GM10248 (cell line): Measurements from ENCODE around the gene NAALAD2.
A peak's percentile ranks its signal among the peaks of the same experiment; 100 is the strongest.

Experiments used
- CTCF ChIA-PET: fragments of 300-600 bp; sonication (Branson Sonifier 250); formaldehyde crosslinking; extraction: SDS; loops from one replicate; lab custom pipeline; 2021; ENCODE audit warnings: antibody characterized with exemption; lab: Yijun Ruan, JAX
- POLR2A ChIA-PET: fragments of 350-650 bp; sonication (Branson Sonifier 250); formaldehyde crosslinking; extraction: SDS; loops from one replicate; lab custom pipeline; 2020; ENCODE audit warnings: antibody characterized with exemption; lab: Yijun Ruan, JAX
- DNase-seq: peaks from one replicate; pipeline ENCODE4 v3.0.0; 2012; ENCODE audit errors: extremely low spot score
- TF ChIP-seq, protein P1 (sequence below): IDR thresholded peaks from 2 replicates; pipeline ENCODE4 v1.5.1; 2012; ENCODE audit warnings: mild to moderate bottlenecking, low read depth; ENCODE audit errors: extremely low read depth, missing control alignments, control extremely low read depth

The NAALAD2 gene

DNA sequence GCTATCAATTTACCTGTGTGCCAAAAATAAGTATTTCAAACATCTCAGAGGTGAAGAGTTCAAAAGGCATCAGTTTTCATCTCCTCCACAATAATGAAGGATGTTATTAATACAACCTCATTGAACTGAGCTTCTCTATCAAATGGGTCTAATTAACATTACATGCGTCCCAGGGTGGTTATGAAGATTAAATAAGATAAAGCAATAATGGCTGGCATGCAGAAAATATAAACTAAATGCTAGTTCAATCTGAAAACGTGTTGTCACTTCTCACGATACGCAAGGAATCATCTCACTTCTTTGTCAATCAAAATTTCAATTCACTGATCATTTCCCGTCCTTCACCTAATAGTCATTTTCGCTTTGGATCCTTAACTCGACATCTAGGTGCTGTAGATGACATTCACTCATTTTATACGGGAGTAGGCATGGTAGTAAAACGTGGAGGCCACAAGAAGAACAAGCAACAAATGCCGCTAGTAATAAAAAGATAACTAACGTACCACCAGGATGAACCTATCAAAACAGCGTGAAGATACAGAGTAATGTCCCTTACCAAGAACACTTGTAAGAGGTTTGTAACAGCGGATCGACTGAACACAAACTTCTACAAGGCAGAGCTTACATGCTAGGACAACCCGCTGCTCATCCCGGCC lies 87.5 kb downstream of the NAALAD2 start:
- CTCF ChIA-PET: interaction anchor here (4.2 kb wide), 1 partner anchor 17 kb away, joined by 24 read pairs; no protein-coding TSS in a partner anchor
- POLR2A ChIA-PET: no interaction called here
- no peak for DNase-seq
- TF ChIP-seq, protein P1, sequence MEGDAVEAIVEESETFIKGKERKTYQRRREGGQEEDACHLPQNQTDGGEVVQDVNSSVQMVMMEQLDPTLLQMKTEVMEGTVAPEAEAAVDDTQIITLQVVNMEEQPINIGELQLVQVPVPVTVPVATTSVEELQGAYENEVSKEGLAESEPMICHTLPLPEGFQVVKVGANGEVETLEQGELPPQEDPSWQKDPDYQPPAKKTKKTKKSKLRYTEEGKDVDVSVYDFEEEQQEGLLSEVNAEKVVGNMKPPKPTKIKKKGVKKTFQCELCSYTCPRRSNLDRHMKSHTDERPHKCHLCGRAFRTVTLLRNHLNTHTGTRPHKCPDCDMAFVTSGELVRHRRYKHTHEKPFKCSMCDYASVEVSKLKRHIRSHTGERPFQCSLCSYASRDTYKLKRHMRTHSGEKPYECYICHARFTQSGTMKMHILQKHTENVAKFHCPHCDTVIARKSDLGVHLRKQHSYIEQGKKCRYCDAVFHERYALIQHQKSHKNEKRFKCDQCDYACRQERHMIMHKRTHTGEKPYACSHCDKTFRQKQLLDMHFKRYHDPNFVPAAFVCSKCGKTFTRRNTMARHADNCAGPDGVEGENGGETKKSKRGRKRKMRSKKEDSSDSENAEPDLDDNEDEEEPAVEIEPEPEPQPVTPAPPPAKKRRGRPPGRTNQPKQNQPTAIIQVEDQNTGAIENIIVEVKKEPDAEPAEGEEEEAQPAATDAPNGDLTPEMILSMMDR: no peak

DNA sequence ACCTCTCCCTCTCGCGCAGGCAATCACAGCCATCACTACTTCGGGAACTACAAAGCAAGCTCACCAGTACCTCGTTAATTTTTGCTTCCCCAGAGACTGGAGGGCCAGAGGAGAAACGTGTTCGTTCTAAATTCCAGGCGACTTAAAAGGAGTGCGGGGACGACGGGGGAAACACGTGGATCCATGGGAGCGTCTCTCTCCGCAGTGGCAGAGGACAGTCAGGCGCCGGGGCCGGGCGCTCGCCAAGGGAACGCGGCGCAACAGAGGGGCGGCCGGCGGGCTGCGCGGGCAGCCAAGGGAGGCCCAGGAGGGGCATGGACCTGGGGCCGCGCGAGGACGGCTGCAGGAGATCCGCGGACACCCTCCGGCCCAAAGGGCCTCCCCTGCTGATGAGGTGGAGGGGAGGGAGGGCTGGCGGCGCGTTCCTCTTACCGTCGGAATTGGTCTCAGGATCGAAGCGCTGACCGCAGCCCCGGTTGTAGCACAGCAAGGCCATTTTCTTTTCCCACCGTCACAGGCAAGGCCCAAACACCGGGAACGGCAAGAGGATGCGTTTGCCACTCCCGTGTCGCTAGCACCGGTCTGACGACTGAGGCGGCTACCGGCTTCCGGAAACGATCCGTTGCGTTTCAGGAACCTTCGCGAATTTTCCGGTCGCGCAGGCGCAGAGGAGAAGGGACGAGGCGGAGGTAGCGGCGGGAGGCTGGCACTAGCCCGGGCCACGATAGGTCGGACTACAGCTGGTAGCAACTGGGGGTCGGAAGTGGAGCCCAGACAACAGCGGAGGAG lies 88.2 kb downstream of the NAALAD2 start, which contains the start of gene CHORDC1:
TSS of gene CHORDC1 (minus strand) at position 591 of the 789 bp plus-strand sequence. CDS start at position 496, 95 bp downstream.
- peak; percentile 90 for DNase-seq
- ChIA-PET POLR2A (no interaction called here), CTCF (interaction anchor here (0.7 to 4.2 kb wide), 3 partner anchors 16 to 20 kb away, joined by 3 to 24 read pairs (median 3); no protein-coding TSS in a partner anchor)
- TF ChIP-seq, protein P1: no peak

DNA sequence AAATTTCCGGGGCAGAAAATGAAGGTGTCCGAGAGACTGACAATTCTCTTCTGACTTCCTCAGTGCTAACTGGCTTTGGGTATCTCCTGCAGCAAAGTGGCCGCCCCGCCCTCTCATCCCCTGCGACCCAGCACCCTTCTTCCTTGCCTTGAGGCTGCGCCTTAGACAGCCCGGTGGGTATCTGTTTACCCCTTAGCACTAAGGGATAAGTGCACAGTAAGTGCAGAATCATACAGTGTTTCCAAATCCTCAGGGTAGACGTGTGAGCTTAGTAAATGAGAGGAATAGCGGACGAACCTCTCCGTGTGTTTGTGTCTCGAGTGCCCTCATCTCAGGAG lies 88.8 kb downstream of the NAALAD2 start:
- CTCF ChIA-PET: interaction anchor here (0.7 to 4.2 kb wide), 3 partner anchors 16 to 21 kb away, joined by 3 to 24 read pairs (median 3); no protein-coding TSS in a partner anchor
- POLR2A ChIA-PET: no interaction called here
- DNase-seq: no peak
- TF ChIP-seq, protein P1: no peak

DNA sequence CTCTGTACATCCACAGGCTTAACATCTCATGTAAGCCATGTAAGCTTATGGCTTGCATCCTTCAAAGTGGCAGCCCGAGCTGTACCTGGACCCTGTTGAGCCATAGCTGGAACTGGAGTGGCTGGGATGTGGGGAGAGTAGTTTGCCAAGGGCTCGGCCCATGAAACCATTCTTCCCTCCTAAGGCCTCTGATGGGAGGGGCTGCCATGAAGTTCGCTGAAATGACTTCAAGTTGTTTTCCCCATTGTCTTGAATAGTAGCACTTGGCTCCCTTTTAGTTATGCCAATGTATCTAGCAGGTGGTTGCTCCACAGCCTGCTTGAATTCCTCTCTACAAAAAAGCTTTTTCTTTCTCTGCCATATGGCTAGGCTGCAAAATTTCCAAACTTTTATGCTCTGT lies 93.6 kb downstream of the NAALAD2 start:
- no peak for DNase-seq
- TF ChIP-seq, protein P1: no peak
- POLR2A ChIA-PET: no interaction called here
- CTCF ChIA-PET: interaction anchor here (1.0 to 1.9 kb wide), 3 partner anchors 23 to 84 kb away, joined by 3 to 6 read pairs (median 5); no protein-coding TSS in a partner anchor

DNA sequence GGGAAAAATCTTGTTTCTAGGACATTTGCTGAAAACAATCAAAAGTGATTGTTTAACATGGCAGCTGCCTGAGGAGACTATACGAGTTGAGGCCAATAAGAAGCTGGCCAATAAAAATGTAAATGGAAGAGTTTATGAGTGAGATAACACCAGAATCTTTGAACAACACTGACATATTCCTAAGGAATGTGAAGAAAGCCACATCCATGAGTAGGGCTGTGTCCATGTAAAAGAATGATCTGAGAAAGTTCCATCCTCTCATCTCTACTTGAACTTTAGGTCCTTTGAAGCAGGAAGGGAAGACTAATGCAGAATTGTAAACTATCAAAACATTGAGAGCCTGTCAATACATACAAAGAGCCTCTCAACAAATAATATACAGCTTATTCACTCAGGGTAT lies 95.3 kb downstream of the NAALAD2 start:
- POLR2A ChIA-PET: no interaction called here
- CTCF ChIA-PET: interaction anchor here (1.2 to 1.9 kb wide), 3 partner anchors 10 to 25 kb away, joined by 3 to 6 read pairs (median 3); no protein-coding TSS in a partner anchor
- no peak for DNase-seq
- TF ChIP-seq, protein P1: no peak

DNA sequence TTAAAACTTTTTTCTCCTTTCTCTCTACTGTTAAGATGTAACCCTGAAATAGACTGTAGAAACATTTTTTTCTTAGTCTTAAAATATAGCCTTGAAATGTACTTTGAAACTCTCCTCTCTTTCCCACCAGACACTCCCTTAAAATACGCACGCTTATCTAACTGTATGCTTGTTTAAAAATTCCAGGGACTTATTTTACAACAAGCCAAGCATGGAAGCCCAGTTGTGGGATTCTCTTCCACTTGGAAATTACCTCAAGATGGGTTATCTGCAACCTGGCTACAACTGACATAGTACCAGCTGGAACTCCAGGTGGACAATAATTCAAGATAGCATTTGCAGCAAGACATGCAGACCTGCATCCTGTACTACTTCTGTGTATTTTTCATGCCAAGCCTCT lies 100.5 kb downstream of the NAALAD2 start:
- ChIA-PET POLR2A (no interaction called here), CTCF (interaction anchor here (1.4 to 4.3 kb wide), 3 partner anchors 10 to 30 kb away, joined by 3 to 16 read pairs (median 5); no protein-coding TSS in a partner anchor)
- no peak for DNase-seq
- TF ChIP-seq, protein P1: no peak
